Measurements from ENCODE around the gene TCERG1.

TCERG1 gene

DNA sequence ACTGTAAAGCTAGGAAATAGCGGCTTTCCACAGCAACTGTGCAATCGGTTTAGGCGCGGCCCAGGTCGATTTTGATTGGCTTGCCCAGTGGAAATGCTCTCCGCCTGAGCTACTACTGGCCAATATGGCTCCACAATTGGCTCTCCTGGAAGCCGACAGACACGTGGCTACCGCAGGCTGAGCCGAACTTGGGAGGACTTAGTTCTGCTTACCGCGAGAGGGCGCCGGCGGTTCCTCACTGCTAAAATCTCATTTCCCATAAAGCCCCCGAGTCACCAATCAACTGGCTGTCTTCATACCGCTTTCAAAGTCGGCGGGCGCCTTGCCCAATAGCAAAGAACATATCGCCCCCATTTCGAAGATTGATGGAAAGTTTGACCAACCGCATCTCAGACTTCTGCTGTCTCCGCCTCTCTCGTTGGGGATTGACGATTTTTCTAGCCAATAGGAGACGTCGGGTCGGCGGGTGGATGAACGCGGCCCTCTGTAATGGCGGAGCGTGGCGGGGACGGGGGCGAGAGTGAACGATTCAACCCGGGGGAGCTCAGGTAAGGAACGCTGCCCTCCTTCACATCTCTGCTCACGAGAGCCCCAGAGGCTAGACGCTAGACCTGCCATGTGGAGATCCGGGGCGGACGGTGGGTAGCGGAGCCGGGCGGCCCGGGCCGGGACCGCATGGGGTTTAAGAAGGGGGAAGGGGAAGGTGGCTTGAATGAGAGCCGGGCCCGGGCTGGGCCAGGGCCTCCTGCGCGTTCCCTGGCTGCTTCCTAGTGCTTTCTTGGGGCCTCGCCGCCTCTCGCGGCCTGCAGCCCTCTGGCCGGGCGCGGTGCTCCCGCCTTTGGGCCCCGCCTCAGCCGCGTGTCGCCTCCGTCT is at the start of gene TCERG1:
TSS of gene TCERG1 (plus strand) at position 473 of the 873 bp plus-strand sequence. CDS start at position 490, 17 bp downstream.
- peak within 1 kb of the TSS; percentile 64 for H3K4me3 ChIP-seq (replicated peaks; ENCODE audit: low read depth, low read length)
- TF ChIP-seq, protein P1, sequence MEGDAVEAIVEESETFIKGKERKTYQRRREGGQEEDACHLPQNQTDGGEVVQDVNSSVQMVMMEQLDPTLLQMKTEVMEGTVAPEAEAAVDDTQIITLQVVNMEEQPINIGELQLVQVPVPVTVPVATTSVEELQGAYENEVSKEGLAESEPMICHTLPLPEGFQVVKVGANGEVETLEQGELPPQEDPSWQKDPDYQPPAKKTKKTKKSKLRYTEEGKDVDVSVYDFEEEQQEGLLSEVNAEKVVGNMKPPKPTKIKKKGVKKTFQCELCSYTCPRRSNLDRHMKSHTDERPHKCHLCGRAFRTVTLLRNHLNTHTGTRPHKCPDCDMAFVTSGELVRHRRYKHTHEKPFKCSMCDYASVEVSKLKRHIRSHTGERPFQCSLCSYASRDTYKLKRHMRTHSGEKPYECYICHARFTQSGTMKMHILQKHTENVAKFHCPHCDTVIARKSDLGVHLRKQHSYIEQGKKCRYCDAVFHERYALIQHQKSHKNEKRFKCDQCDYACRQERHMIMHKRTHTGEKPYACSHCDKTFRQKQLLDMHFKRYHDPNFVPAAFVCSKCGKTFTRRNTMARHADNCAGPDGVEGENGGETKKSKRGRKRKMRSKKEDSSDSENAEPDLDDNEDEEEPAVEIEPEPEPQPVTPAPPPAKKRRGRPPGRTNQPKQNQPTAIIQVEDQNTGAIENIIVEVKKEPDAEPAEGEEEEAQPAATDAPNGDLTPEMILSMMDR (IDR thresholded peaks at IDR 0.05; ENCODE audit: low read depth, low read length, missing control alignments) = peak; percentile 71
- peak; percentile 100 for DNase-seq (ENCODE audit: extremely low read depth, low read depth)

DNA sequence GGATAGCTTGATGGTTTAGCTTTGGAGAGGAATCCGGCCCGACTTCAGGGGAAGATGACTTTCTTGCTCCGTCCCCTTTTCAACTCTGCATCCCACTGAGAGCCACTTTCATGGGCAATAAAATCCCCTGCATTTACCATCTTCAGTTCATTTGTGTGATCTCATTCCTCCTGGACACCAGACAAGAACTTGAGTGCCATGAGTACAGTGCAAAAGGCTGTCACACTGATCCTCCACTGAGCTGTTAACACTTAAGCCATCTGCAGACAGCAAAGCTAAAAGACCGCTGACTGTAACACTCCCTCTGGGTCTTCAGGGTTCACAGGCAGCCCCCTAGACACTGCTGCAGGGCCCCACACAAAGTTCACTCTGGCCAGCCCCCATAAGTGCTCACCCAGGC is 48.3 kb upstream of the TCERG1 start:
- DNase-seq (ENCODE audit: extremely low read depth, low read depth) = no peak
- H3K4me3 ChIP-seq (replicated peaks; ENCODE audit: low read depth, low read length) = no peak overlapping the region
- TF ChIP-seq, protein P1 (IDR thresholded peaks at IDR 0.05; ENCODE audit: low read depth, low read length, missing control alignments) = no peak

GRCh38 chr5:146399481-146399880 is 47.7 kb upstream of the TCERG1 start:
- TF ChIP-seq, protein P1 (IDR thresholded peaks at IDR 0.05; ENCODE audit: low read depth, low read length, missing control alignments) = no peak
- DNase-seq (ENCODE audit: extremely low read depth, low read depth) = no peak
- H3K4me3 ChIP-seq (replicated peaks; ENCODE audit: low read depth, low read length) = no peak overlapping the region

- DNase-seq (ENCODE audit: extremely low read depth, low read depth) = no peak
- H3K4me3 ChIP-seq (replicated peaks; ENCODE audit: low read depth, low read length) = no peak overlapping the region
- TF ChIP-seq, protein P1 (IDR thresholded peaks at IDR 0.05; ENCODE audit: low read depth, low read length, missing control alignments) = no peak
Observed at GRCh38 chr5:146400201-146400600, 46.9 kb upstream of the TCERG1 start.

- no peak overlapping the region for H3K4me3 ChIP-seq (replicated peaks; ENCODE audit: low read depth, low read length)
- DNase-seq (ENCODE audit: extremely low read depth, low read depth) = no peak
- TF ChIP-seq, protein P1 (IDR thresholded peaks at IDR 0.05; ENCODE audit: low read depth, low read length, missing control alignments) = no peak
Observed at GRCh38 chr5:146401021-146401420, 46.1 kb upstream of the TCERG1 start.

DNA sequence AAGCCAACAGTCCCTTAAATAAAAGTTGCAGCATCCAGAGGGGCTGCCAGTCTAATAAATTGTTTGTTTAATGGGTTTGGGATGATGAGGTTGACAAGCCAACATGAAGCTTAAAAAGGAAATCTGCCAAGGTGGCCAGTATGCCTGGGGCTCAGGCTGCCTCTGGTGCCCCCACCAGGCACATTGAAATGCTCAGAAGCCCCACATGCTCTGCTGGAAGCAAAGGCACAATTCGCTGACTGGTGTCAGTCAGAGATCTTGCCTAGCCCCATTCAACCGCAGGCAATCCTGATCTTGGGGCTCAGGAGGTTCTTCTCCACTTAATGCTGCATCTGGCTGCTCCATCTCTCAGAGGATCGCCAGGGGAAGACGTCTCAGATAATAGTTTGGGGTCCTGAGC is 44.2 kb upstream of the TCERG1 start:
- TF ChIP-seq, protein P1 (IDR thresholded peaks at IDR 0.05; ENCODE audit: low read depth, low read length, missing control alignments) = peak; percentile 5
- DNase-seq (ENCODE audit: extremely low read depth, low read depth) = no peak
- no peak overlapping the region for H3K4me3 ChIP-seq (replicated peaks; ENCODE audit: low read depth, low read length)

All from HFF-Myc (cell line).